Stimulated activated CD8-positive, alpha-beta memory T cell treated with anti-CD3 and anti-CD28 coated beads, Interleukin-12 subunit alpha, Interleukin-12 subunit beta, amount 100 ng/mL, for 24 hours (primary cell): ENCODE results near the gene CERCAM.
"Not testable (repeated sequence)": the region's sequence is repeated elsewhere in the genome, so short reads cannot be mapped to it uniquely, and the experiment has no call there.

ENCODE experiments used
- DNase-seq: peaks from one replicate; pipeline ENCODE4 v3.0.0-alpha.2; 2020; ENCODE audit errors: extremely low read depth

Gene CERCAM

GRCh38 chr9:128393145-128393775 lies 27.4 kb upstream of the CERCAM start:
- DNase-seq, result no peak

DNA sequence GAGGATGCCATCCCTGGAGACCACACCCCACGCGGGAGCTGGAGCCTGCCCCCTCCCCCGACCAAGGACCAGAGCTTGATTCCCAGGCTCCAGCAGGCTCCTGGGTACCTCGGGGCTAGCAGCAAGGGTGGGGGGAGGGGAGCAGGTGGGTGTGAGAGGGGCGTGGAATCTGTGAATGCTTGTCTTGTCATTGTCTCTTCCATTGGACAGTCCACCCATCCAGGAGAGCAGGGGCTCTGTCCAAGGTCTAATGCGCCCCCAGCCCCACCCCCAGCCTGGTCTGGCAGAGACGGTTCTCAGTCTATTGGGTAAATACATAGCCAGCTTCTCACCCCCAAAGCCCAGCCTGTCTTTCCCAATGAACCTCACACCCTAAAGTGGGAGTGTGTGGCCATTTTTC lies 26.7 kb upstream of the CERCAM start:
- DNase-seq, result no peak

DNA sequence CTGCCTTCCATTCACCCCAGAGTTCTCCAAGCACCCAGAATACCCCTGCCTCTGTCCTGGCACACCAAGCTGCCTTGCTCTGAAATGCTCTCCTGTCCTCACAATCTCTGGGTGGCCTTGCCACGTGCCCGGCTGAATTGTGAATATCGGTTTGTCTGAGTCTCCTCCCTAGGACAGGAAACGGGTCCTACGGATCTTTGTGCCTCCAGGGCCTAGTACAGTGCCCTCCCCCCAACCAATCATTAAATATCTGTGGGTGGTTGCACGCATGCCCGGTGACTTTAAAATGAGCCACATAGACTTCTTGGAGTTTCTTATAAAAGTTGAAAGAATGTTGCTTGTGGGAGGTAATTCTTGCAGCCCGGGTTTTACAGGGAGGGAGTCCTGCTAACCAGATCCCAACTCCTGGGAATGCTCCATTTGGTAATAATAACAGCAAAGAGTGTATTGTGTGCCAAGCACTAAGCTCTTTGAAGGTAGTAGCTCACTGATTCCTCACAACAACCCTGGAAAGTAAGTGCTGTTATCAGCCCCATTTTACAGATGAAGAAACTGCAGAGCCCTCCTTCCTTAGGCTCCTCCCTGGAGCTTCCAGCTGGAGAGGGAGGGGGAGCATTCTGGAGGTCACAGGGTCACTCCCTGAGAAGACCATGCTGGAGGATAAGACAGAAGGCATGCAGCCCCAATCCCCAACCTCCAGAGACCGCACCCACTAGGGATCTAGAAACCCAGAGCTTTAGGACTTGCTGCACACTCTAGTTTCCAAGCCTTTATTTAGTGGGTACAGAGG lies 26.1 kb upstream of the CERCAM start:
- DNase-seq, result no peak

GRCh38 chr9:128396970-128397613 lies 23.6 kb upstream of the CERCAM start:
- no peak for DNase-seq

- no peak for DNase-seq
These were observed 22.8 kb upstream of the CERCAM start for GRCh38 chr9:128397831-128398230.

- DNase-seq, result no peak
These were observed 20.8 kb upstream of the CERCAM start for GRCh38 chr9:128399861-128400260.

GRCh38 chr9:128404560-128404959 lies 16.1 kb upstream of the CERCAM start:
- no peak for DNase-seq

- no peak for DNase-seq
These were observed 15.4 kb upstream of the CERCAM start for GRCh38 chr9:128405077-128405779.

GRCh38 chr9:128405780-128406171 lies 14.9 kb upstream of the CERCAM start:
- DNase-seq, result no peak

GRCh38 chr9:128406848-128407391 lies 13.7 kb upstream of the CERCAM start:
- DNase-seq, result no peak

GRCh38 chr9:128408963-128409431 lies 11.7 kb upstream of the CERCAM start:
- DNase-seq, result no peak

DNA sequence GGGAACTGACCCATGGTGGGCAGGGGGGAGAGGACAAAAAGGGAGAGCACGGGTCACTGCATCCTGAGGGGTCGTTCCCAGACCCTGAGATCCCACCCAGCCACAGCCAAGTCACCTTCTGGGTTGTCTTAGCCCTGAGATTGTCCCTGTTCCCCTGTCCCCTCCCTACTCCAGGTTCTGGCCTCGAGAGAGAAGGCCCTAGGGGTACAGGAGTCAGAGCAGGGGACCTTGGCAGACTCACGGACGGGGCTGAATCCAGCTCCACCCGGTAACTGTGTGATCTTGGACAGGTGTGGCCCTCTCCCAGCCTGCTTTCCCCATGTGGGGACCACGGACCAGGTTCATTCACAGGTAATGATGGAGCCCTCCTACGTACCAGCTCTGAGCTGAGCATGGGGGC lies 11.2 kb upstream of the CERCAM start:
- DNase-seq, result no peak

- DNase-seq, result no peak
These were observed 10.7 kb upstream of the CERCAM start for GRCh38 chr9:128409978-128410377.

DNA sequence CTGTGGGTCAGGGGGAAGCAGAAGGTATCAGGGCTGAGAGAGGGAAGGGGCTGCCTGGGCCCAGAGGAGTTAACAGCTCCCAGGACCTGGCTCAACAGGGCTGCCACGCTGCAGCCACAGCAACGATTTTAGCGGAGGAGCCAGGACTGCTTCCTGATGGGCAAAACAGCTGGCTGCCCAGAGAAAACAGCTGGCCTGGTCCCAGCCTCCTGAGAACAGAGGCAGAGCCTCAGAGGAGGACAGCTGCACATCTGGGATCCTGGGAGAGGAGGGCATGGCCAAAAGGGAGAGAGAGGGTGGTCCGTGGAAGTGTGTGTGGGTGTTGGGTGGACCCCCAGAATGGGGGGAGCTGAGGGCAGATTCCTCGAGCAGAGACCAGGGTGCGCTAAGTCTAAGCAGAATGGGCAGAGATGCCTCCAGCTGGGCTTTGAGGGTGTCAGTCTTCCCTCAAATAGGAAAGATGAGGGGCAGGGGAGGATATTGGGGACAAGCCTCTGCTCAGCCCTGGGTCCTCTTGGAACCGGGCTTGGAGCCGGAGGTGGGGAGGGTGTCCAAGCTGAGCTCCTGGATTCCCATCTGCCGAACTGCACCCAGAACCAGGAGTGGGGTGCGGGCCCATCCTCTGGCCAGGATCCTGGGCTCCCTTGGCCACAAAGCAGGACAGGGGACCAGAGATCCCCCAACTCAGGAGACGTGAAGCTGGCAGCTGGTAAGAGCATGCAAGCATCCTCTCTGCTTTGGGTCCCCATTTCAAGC lies 9.1 kb upstream of the CERCAM start:
- DNase-seq, result no peak

DNA sequence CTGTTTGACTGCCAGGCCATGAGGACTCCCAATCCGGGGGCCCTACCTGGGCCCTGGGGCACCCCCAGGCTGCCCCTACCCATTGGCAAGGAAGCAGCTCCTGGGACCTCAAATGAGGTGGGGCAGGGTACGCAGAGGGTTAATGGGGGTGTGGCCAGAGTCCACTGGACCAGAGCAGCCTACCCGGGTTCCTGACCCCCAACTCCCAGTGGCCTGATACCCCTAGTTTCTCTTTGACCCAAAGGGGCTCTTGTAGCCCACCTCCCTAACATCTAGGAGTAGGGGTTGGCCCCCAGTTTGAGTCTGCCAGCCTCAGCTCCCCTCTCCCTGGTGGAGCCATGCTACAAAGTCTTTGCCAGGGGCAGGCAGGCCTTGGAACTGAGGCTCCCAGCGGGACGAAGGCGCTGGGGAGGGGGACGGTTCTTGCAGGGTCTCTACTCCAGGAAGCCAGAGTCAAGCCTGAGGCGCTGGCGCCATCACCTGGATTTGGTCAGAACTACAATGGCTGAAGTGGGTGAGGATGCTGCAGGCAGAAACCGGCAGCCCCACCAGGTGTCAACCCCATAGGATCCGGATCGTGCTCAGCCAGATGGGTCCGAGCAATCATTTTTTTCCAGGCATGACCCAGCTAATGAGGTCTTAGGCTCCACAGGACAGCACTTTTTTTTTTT lies 8.4 kb upstream of the CERCAM start:
- DNase-seq, result no peak

GRCh38 chr9:128413728-128414127 lies 6.9 kb upstream of the CERCAM start:
- not testable (repeated sequence) for DNase-seq

DNA sequence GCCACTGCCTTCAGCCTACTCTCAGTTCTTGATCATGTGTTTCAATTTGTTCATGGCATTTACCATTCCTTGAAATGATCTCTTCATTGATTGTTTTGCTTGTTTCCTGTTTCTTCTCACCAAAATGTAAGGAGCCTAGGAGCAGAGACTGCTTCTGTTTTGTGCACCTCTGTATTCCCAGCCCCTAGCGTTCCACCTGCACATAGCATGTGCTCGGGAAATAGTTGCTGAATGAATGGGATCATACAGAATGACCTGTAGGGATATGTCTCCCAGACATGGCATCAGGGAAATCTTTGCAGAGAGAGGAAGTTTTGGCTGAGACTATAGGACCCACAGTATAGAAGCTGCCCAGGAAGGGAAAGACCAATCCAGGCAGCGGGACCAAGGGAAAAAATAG lies 6.2 kb upstream of the CERCAM start:
- no peak for DNase-seq

- no peak for DNase-seq
These were observed 5.4 kb upstream of the CERCAM start for GRCh38 chr9:128415281-128415680.

- DNase-seq, result no peak
These were observed 4.6 kb upstream of the CERCAM start for GRCh38 chr9:128416014-128416413.

GRCh38 chr9:128416432-128417019 lies 4.1 kb upstream of the CERCAM start:
- DNase-seq, result no peak
